Ecto neural progenitor cell (in vitro differentiated cells): ENCODE results near the gene FBF1.

Source experiments
- DNase-seq: peaks from one replicate; pipeline ENCODE4 v3.0.0-alpha.2; 2018; ENCODE audit warnings: low spot score

Gene FBF1

DNA sequence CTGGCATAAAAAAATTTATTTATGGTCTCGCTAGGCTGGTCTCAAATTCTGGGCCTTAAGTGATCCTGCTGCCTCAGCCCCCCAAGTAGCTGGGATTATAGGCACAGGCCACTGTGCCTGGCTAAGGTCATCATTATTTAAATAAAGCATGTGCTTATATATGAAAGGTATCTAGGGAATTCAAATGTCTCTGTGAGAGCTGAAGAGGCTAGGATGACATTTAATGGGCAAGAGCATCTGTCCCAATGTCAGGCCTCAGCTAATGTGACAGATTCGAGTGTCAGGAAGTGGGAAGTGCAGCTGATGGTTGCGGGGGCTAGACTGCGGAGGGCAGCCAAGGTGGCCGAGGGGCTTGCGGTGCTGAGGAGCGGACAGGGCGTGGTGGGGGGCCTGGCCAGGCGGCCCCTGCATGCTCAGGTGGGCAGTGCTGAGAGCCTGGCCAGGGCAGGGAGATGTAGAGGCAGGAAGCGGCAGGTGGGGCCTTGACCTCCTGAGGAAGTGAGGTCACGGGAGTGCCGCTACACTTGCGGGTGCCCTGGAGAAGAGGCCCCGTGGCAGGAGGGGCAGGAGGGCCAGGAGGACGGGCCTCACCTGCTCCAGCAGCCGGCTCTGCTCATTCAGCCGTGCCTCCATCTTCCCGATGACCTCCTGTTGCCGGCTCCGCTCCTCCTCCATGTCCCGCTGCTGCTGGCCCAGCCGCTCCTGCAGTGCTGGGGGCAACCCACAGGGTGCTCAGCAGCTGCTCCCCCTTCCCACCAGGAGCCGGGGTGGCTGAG, 23.5 kb downstream of the FBF1 start:
- peak; percentile 43 for DNase-seq

DNA sequence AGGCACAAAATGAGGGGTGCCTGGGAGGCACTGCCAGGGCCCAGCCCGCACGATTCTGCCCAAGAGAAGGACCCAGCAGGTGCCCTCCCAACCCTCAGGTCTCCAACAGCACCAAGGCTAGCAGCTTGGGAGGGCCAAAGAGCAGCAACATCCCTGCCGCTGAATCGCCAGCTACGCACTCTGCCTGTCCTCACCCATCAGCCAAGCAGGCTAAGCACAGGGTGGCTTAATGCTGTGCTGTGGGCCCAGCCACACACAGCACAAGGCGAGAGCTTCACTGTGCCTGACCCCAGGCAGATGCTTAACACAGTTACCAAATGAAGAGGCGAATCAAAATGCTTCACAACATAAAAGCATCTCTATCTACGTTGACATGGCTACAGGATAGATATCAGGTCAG, 25.6 kb downstream of the FBF1 start:
- no peak for DNase-seq

DNA sequence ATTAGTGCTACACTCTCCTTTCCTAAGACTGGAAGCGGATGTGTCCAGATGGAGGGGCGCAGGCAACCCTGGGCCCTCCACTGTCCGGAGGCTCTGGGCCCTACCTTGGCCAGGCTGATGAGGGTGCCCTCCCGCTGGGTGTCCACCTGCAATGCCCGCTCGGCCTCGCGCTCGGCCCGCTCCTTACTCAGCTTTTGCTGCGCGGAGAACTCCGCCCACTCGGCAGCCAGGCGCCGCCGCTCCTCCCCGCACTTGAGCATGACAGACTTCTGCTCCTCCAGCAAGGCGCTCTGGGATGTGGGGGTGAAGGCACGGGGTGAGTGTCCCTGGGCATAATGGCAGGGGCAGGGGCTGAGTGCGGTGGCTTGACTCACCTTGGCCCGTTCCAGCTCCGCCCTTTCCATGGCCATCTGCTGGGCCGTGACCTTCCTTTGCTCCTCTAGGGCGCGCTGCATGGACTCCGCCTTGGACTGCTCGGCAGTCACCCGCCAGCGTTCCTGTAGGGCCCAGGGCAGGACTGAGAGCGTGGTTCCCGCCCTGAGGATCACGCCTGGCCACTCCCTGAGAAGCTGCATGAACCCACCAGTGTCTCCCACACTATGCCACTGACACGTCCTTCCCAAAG, 26.1 kb downstream of the FBF1 start:
- DNase-seq: peak; percentile 48

DNA sequence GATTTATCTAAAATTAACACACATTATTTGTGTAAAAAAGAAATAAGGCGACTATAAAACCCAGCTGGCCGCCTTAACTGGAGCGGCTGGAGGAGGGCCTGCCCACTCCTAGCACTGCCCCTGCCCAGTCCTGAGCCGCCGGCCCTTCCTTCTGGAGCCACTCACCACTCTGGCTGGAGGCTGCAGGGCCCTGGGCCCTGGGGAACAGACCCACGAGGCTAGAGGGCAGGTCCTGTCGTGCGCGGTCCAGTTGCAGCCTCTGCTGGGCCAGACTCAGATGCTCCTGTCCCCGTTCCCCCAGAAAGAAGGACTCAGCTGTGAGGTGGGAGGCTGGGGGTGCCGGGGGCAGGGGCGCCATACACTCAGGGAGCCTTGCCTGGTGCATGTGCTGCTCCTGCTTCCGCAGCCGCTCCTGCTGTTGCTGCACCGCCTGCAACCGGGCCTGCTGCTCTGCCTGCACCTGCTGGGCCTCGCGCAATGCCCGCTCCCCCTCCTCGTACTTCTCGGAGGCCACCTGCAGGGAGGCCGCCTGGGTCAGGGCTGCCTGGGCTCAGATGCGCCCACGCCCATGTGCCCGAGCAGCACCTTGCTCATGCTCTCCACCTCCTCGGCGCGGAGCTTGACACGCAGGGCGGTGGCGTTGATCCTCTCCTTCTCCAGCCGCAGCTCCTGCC, 27.2 kb downstream of the FBF1 start:
- DNase-seq: peak; percentile 46

DNA sequence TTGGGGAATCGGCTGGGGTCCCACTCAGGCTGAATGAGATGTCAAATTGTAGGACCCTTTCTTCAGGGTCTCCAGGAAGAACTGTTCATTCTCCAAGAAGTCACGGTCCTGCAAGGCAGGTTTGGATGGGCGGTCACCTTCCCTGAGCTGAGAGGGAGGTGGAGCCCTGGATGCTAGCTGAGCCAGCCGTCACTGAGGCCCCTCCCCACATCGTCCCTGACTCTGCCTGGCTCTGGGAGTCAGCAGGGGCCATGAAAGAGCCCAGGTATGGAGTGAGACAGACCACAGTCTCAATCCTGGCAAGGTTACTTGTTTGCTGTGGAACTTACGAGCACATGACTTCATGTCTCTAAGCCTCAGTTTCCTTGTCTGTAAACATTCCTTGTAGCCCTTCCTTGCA, 30.1 kb downstream of the FBF1 start:
- peak; percentile 68 for DNase-seq

DNA sequence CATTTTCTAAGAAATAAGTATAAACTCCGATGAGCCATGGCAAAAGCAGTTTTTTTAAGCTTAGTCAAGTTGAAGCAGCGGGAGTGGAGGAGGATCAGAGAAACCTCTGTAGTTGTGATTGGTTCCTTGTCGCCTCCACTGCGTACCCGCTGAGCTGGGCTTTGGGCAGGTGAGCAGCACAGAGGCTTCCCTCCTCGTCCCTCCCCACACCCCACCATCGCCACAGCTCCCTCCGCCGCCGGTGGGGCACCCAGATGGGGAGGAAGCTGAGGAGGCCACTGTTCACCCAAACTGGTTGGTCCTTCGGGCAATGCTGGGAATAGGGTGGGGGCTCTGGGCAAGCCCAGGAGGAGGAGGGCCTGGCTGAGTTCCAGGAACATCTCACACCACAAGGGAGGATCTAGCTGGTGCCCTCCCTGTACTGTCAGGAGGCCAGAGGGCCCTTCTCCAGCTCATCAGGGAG, 31.0 kb downstream of the FBF1 start:
- DNase-seq: peak; percentile 49

DNA sequence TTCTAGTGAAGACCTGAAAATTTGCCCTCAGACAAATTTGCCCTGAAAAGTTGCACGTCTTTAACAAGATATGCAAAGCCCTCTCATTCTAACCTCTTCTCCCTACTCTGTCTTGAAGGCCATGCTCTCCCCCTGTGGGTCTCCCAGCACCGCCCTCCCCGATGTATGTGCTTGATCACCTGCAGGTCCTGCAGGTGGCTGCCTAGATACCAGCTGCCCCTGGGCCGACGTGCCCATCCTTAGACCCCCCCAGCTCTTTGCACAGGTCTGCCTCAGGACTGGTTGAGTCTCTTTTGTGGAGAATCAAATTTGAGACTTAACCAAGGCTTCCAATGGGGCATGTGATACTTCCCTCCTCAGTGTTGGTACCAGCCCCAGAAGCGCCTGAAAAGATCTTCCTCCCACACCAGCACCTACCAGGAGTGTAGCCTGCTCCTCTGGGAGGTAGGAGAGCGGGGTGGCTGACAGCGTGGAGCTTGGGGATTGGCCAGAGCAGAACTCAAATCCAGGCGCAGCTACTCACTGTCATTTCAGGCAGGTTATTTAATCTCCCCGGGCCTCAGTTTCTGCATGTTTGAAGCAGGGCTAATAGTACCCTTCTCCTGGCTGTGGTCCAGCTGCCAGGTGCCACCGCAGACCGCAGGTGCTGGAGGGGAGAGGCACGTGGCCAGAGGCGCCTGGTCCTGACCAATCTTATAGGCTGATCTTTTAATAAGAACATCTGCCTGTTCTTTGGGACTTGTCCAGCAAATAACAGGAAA, 31.6 kb downstream of the FBF1 start:
- peak; percentile 43 for DNase-seq

DNA sequence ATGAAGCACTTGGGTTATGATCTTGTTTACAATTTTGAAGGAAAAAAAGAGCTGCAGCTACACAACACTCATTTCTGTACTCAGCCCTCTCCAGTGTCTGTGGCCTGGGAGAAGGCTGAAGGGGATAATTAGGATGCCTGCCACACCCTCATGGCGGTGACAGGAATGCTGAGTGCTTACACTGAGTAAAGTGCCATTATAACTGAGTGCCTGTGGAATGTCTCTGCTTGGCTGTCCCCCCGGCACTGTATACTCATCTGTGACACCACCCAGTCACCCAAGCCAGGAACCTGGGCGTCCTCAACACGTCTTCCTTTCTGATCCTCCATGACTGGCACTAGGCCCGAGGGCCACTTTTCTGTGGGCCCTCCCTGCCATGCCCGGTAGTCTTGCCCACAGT, 32.6 kb downstream of the FBF1 start:
- DNase-seq: peak; percentile 47

DNA sequence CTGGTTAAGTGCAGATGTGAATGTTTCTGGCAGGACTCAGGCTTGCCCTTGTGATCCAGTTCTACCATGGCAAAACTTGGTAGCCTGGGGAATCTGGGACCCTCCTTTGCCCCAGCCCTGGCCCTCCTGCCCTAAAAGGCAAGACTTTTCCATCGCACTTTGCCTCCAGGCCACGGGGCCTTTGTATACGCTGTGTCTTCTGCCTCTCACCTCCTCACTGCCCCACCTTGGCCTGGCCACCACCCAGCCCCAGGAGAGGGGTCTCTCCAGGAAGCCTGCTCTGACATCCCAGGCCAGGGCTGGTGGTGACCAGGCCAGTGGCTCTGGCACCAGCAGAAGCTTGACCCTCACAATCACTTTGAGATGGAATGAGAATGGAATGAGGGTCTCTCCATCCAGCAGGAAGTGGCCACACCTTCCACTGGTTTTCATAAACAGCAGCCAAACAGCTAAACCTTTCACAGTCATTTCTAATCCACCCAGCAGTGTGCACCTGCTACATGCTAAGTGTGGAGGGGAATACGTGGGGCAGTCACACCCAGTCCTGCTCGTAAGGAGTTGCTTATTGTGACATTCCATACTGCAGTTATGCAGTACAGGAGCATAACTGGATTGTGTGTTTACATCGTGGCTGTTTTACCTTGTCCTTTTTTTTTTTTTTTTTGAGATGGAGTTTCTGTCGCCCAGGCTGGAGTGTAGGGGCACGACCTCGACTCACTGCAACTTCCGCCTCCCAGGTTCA, 34.5 kb downstream of the FBF1 start:
- peak; percentile 48 for DNase-seq

DNA sequence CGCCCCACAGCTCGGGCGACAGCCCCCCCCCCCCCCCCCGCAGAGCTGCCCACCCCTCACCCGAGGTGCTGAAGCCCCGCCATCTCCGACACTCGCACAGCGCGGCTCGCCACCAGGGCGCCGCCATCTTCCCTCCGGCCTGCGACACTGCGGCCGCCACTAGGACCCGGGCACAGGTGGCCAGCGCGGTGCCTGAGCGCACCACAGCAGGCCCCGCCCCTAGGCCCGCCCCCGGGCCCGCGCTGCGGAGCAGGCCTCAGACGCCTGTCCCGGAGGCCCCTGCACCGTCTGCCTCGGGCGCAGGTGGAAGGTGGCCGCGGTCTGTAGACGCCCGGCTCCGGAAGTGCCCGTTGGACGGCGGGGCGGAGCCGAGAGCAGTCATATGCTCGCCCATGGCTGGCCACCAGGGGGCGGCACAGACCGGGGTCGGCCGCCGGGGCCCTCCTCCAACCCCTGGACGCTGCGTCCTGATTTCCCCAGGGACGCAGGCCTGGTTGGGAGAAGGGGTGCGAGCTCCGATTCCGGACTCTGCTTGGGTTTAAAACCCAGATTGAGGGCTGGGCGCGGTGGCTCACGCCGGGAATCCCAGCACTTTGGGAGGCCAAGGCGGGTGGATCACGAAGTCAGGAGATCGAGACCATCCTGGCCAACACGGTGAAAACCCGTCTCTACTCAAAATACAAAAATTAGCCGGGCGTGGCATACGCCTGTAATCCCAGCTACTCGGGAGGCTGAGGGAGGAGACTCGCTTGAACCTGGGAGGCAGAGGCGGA, 35.9 kb downstream of the FBF1 start, which contains the start of gene MRPL38:
Gene MRPL38, minus strand, starts transcription at position 136 of the 773 bp plus-strand sequence. Its CDS starts 9 bp downstream, at position 127.
- DNase-seq: peak; percentile 99

DNA sequence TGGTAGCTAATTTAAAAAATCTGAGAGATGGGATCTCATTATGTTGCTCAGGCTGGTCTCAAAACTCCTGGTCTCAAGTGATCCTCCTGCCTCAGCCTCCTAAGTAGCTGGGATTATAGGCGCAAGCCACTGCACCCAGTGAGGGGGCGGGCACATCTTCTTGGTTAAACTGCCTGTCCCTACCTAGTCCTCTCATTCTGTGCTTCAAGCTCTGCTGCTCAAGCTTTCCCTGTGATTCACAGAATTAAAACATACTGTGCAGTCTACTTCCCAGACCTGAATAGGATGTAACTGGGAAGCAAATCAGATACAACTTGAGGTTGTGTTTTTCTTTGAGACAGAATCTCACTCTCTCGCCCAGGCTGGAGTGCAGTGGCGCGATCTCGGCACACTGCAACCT, 38.4 kb downstream of the FBF1 start:
- no peak for DNase-seq

DNA sequence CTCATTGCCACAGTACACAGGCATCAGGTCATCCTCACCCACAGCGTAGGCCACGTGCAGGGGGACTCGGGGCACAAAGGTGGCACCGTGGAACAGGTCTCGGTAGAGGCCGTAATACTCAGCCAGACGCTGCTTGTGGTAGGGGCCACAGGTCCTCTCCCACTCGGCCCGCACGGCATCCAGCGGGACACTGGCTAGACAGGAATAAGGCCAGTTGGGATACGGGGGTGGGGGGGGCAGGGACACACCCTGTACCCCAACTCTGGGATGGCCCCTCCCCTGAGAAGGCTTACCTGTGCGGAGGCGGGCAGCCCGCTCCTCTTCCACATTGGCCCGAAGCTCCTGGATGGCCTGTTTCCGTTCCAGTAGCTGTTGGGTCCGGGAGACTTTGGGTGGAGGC, 39.1 kb downstream of the FBF1 start:
- DNase-seq: no peak

DNA sequence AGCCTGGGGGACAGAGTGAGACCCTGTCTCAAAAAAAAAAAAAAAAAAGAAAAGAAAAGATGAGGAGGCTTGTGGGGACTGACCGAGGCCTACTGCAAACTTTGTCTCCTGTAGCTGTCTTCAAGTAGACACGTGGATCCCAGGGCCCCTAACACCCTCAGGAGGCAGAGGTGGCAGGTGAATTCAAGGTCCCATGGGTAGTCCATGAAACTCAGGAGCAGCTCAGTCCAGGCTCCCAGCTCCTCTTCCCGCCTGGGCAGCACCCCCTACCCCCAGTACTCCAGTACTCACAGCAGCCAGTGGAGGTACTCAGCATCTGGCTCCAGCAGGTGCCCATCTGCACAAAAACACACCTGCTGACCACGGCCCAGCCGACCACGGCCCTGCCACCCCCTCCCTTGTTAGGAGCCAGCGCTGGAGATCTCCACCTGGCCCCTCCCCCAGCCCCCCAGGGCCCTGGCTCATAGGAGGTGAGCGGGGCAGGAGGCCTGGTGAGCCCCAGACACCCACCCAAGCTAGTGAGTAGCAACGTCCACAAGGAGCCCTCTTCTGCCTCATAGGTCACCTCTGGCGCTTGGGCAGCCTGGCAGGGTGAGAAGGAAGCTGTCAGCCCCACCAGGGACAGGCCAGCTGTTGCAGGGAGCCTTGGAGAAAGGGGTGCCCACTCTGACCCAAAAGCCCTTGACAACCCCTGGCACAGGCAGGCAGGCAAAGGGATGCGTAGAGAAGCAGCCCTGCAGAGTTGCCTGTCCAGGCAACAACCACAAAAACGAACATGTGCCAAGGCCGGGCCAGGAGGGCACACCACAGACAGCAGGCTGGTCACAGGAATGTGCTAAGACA, 39.9 kb downstream of the FBF1 start:
- DNase-seq: no peak

DNA sequence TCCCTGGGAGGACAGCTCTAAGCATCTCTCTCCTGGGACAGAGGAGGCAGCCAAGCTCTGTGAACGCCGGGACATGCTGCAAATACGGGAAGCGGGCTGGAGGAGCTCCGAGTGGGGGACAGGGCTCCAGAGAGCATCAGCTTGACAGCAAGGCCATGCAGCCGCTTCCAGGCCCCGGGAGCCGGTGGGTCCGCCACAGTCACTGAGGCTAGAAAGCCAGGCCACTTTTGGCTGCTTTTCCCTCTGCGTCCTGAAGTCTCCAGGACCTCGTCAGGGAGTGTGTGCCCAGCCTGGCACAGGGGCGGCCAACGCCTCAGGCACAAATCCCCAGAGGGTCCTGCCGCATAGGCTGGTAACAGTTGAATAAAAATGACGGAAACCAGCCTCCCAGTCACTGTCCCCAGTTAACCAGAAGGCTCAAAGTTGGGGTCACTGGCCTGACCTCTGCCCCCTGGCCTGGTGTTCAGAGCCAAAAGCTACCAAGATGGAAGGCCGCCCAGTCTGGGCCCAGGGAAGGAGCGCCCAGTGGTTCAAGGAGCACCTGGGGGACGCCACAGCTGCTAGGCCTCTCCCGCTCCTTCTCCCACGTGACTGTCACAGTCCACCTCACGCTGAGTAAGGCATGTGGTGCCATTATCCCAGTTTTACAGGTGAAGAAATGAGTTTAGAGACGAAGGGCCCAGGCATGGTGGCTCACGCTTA, 40.9 kb downstream of the FBF1 start:
- DNase-seq: no peak

DNA sequence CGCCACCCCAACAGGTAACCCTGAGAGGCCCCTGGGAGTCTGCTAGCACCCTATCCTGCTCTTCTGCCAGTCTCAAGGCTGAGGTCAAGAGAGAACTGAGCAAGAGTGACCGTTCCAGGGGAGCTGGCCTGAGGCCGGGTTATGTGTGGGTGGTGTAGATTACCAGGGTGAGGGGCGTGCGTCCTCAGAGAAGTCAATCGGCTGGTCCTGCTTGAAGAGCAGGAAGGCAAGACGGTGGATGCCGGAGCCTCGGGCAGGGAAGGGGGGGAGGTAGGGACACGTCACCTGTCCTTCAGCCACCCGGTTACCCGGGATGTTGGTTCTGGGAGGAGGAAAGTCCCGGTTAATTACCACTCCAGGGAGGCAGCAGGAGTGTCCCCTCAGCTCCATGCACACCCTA, 41.5 kb downstream of the FBF1 start:
- DNase-seq: no peak

DNA sequence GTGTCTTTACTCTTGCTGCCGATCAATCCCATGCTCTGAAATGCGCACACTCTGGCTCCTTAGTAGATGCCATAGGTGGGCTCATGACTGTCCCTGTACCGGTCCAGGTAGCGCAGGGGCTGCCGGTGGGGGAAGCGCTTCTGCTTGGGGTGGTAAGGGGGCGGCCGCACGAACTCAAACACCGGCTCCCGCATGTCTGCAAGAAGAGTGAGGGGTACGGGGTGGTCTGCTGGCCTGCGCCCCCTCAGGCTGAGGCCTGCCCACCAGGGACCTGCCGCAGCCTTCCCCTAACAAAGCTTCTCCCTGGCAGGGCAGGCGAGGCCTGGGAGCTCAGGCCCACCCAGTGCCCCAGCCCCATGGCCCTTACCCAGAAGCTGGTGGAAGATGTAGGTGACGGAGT, 42.1 kb downstream of the FBF1 start:
- DNase-seq: no peak

DNA sequence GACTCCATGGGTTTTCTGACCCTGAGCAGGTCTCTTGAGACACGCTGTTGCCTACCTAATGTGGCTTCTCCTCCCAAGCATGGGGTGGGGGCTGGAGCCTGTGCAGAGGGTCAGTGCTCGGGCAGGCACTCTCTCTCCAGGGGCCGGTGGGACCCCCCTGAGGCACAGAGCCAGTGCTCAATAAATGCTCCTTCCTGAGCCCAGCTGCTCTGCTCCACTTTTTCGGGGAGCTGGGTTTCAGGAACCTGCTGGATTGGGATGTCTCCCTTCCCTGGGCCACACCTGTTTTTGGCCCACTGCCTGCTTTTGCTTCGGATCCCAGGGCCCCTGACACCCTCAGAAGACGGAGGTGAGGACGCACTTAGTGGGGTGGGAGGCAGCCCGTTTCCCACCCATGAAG, 42.8 kb downstream of the FBF1 start:
- DNase-seq: no peak

DNA sequence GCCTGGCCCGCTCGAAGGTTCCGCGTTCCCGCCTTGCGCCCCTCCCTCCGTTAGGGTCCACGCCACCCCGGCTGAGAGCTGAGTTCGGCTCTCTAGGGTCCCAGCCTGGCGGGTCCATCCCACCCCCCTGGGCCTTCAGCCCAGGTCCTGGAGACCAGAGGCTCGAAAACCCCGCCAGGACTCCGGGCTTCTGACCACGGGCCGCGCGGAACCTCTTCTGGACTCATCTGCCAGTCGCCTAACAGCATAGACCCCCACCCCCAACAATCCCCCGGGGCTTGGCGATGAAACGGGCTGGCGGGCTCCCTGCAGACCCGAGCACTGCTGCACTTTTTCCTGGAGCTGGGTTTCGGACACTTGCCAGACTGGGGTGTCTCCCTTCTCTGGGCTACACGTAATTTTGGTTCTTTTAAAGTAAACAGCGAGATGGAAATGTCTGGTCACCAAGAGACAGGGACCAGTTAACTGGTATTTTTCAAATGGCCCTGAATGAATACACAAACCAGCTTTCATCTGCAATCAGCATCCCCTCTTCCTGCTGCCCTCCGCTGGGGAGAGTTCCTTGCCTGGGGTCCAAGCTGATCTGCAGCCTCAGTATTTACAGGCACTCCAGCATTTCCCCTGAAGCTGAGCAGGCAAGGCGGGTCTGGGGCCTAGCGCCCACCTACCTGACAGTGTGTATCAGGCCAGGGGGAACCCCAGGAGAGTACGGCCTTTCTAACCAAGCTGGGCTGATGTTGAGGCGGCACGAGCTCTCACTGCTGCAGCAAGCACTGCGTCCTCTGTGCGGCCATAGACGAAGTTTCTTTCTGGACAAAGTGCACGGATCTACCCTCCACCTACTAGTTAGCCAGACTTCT, 43.5 kb downstream of the FBF1 start:
- no peak for DNase-seq
